Panc1 (cell line): ENCODE results near the gene NUP153. TPM values are rescaled to one million over a fixed set of nuclear protein-coding genes. Genes with fewer than 3 reads are reported as not detected.

Source experiments
- ATAC-seq: fragments of 200-7000 bp; cut with Tn5 transposase; 2 replicates; pipeline ENCODE4 v1.9.1; 2020; ENCODE audit warnings: mild to moderate bottlenecking, moderate library complexity
- BruUV-seq: library from RNA; stranded (reverse); fragments of 400-500 nt; replicated peaks from 2 replicates; lab custom pipeline; 2021; lab: Mats Ljungman, UMichigan
- CTCF ChIA-PET: fragments of 300-600 bp; sonication (Branson Sonifier 250); formaldehyde crosslinking; loops from one replicate; lab custom pipeline; 2022; ENCODE audit warnings: antibody characterized with exemption; lab: Charles Lee
- POLR2A ChIA-PET: fragments of 300-600 bp; sonication (Branson Sonifier 250); formaldehyde crosslinking; loops from one replicate; lab custom pipeline; 2022; ENCODE audit warnings: antibody characterized with exemption; lab: Charles Lee
- DNase-seq: peaks from one replicate; pipeline ENCODE4 v3.0.0-alpha.2; 2010; ENCODE audit warnings: low read depth, low spot score
- H3K27ac ChIP-seq: 2 replicates; pipeline ENCODE4 v1.5.1; 2011; ENCODE audit warnings: mild to moderate bottlenecking, low read length, inconsistent platforms
- H3K27me3 ChIP-seq: fragments of 200-500 bp; sonication (Bioruptor generic); 2 replicates; pipeline ENCODE4 v1.6.0; 2014; ENCODE audit warnings: low read length, inconsistent platforms; ENCODE audit not compliant: control insufficient read depth, insufficient read depth
- H3K36me3 ChIP-seq: fragments of 200-500 bp; sonication (Bioruptor generic); 2 replicates; pipeline ENCODE4 v1.5.1; 2014; ENCODE audit warnings: inconsistent platforms, mild to moderate bottlenecking, low read length, moderate library complexity; ENCODE audit not compliant: control insufficient read depth, insufficient read depth
- H3K4me1 ChIP-seq: 2 replicates; pipeline ENCODE4 v1.5.1; 2011; ENCODE audit warnings: inconsistent platforms, mild to moderate bottlenecking, low read length, moderate library complexity; ENCODE audit not compliant: control insufficient read depth, insufficient read depth
- H3K4me3 ChIP-seq, 2 experiments: 2 replicates each; pipeline ENCODE4 v1.5.1; 2011 to 2012; ENCODE audit warnings: low read depth in 2 of 2, low read length in 2 of 2, mild to moderate bottlenecking in 2 of 2, inconsistent platforms in 1 of 2, moderate library complexity in 1 of 2
- H3K9me3 ChIP-seq: fragments of 200-500 bp; sonication (Bioruptor generic); 2 replicates; pipeline ENCODE4 v1.5.1; 2014; ENCODE audit warnings: low read depth, mild to moderate bottlenecking, inconsistent platforms, low read length, moderate library complexity; ENCODE audit not compliant: control insufficient read depth, insufficient read depth
- CTCF ChIP-seq: fragments of 450-650 bp; IDR thresholded peaks from 2 replicates; pipeline ENCODE4 v1.5.1; 2017; ENCODE audit warnings: mild to moderate bottlenecking
- POLR2AphosphoS5 ChIP-seq: IDR thresholded peaks from 2 replicates; pipeline ENCODE4 v1.6.1; 2012; ENCODE audit warnings: mild to moderate bottlenecking, low read depth, low read length, moderate library complexity
- SIN3A ChIP-seq: IDR thresholded peaks from 2 replicates; pipeline ENCODE4 v1.6.1; 2012; ENCODE audit warnings: low read depth, mild to moderate bottlenecking, low read length, moderate library complexity, borderline replicate concordance; ENCODE audit not compliant: insufficient read depth
- TCF7L2 ChIP-seq: IDR thresholded peaks from 2 replicates; pipeline ENCODE4 v1.6.1; 2011; ENCODE audit warnings: mild to moderate bottlenecking, low read depth, low read length, inconsistent platforms
- in situ Hi-C: cut with HindIII; loops from 2 replicates; pipeline ENCODE4 v1.10.0; 2016; ENCODE audit warnings: low sequenced_read_pairs, low pct_unique_long_range_greater_than_20kb
- intact Hi-C: fragments of 100-400 bp; cut with micrococcal nuclease; formaldehyde crosslinking; loops from one replicate; pipeline ENCODE4 v1.10.0; 2022; ENCODE audit not compliant: unreplicated experiment
- total RNA-seq: library from RNA; stranded (reverse); gene quantifications from one replicate; pipeline ENCODE4 v1.2.1, GENCODE V29; 2021; ENCODE audit not compliant: unreplicated experiment
- TF ChIP-seq, protein P1 (sequence below), 2 experiments: IDR thresholded peaks; 2 replicates each; pipeline ENCODE4 v1.6.1; 2011 to 2012; ENCODE audit warnings: low read depth in 2 of 2, control low read depth in 1 of 2, low read length in 1 of 2, mild to moderate bottlenecking in 1 of 2, moderate library complexity in 1 of 2; ENCODE audit not compliant: insufficient read depth in 1 of 2

NUP153 gene
- total RNA-seq, 1 experiment from 2014 or later: 62.0 TPM

DNA sequence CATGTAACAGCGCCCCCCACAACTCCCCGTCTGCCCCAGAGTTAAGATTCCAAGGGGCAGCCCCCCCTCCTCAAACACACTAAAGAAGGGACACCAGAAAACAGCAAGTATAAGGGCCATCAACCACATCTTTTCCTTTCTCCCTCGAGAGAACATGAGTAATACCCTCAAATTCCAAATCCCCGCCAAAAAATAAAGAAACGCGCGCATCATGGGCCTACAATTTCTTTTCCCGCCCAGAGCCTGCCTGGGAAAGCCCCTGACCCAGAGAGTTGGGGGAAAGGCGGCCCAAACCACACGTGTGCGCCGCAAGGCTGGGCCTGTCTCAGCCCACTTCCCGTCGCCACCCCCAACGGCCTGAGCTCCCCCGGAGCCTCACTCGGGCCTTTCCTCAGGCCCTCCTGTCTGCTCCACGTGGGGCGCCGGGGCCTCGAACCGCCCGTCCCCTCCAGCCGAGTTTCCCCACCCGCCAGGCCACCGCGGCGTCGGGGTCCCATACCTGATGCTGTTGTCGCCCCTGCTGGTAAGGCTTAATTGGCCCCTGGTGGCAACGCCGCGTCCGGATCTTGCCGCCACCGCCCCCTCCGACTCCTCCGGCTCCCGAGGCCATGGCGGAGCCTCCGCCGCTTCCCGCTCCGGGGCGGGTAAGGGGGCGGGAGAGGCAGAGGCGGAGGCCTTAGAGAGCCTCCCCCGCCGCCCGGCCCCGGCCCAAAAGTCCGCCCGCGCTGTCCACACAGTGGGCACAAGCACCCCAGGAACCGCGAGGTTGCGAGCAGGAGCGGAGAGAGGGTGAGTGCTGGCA is 746 bp downstream of the NUP153 start:
- CTCF ChIA-PET: interaction anchor here (0.6 kb wide), 1 partner anchor 383 kb away, joined by 7 read pairs; no protein-coding TSS in a partner anchor
- BruUV-seq: no TSS peak
- in situ Hi-C loops: no loop called here

DNA sequence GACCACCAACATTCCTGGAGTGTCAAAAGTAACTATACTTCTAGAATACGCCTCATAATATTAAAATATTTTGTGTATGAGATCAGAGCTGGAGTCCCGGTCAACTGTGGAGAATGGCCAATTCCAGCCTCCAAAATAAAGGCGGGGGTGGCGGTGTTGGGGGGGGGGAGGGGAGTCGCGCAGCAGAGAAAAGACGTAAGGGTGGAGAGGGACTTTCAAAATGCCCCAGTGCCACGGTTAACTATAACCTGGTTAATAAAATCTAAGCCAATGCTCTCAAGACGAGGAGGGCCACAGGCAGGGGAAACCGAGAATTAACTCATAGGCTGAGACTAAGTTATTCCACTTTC is 1.3 kb downstream of the NUP153 start:
- intact Hi-C loops: no loop called here
- CTCF ChIA-PET: no interaction called here
- ATAC-seq (peak; percentile 20), DNase-seq (no peak)
- H3K36me3 ChIP-seq: no peaks in the 10 kb centered on the region; the same call in 1 of the 2 replicates
- peak overlapping the region; percentile 88 to 90 for H3K4me3 ChIP-seq
- in situ Hi-C loops: no loop called here
- H3K27me3 ChIP-seq: no peaks in the 10 kb centered on the region
- TF ChIP-seq POLR2AphosphoS5 (no peak), CTCF (no peak), TCF7L2 (no peak), SIN3A (no peak)
- TF ChIP-seq, protein P1, sequence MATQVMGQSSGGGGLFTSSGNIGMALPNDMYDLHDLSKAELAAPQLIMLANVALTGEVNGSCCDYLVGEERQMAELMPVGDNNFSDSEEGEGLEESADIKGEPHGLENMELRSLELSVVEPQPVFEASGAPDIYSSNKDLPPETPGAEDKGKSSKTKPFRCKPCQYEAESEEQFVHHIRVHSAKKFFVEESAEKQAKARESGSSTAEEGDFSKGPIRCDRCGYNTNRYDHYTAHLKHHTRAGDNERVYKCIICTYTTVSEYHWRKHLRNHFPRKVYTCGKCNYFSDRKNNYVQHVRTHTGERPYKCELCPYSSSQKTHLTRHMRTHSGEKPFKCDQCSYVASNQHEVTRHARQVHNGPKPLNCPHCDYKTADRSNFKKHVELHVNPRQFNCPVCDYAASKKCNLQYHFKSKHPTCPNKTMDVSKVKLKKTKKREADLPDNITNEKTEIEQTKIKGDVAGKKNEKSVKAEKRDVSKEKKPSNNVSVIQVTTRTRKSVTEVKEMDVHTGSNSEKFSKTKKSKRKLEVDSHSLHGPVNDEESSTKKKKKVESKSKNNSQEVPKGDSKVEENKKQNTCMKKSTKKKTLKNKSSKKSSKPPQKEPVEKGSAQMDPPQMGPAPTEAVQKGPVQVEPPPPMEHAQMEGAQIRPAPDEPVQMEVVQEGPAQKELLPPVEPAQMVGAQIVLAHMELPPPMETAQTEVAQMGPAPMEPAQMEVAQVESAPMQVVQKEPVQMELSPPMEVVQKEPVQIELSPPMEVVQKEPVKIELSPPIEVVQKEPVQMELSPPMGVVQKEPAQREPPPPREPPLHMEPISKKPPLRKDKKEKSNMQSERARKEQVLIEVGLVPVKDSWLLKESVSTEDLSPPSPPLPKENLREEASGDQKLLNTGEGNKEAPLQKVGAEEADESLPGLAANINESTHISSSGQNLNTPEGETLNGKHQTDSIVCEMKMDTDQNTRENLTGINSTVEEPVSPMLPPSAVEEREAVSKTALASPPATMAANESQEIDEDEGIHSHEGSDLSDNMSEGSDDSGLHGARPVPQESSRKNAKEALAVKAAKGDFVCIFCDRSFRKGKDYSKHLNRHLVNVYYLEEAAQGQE (IDR thresholded peaks at IDR 0.05; ENCODE audit: insufficient read depth in 1 of 2, low read depth in 2 of 2, low read length in 1 of 2): no peak
- no TSS peak for BruUV-seq
- peak overlapping the region; percentile 95 for H3K27ac ChIP-seq
- H3K4me1 ChIP-seq: peaks cover 25% of the 10 kb centered on the region
- H3K9me3 ChIP-seq: no peaks in the 10 kb centered on the region
- POLR2A ChIA-PET: interaction anchor here (0.6 to 0.9 kb wide), 3 partner anchors 41 to 301 kb away, joined by 4 to 6 read pairs (median 5); partner anchors contain the start of gene FAM8A1

More for the DNA sequence above, 746 bp downstream of the NUP153 start:
- H3K27me3 ChIP-seq: no peaks in the 10 kb centered on the region
- no peak for DNase-seq
- no peaks in the 10 kb centered on the region; the same call in 1 of the 2 replicates for H3K36me3 ChIP-seq
- TF ChIP-seq CTCF: peak; percentile 46; the same call in 1 of the 2 replicates
- TF ChIP-seq, protein P1 (IDR thresholded peaks at IDR 0.05; ENCODE audit: insufficient read depth in 1 of 2, low read depth in 2 of 2, low read length in 1 of 2): no peak
- TF ChIP-seq SIN3A: 0 out of 2 replicates have a peak, but pooled peaks have one; percentile 70
- TF ChIP-seq POLR2AphosphoS5: no peak
- H3K9me3 ChIP-seq: no peaks in the 10 kb centered on the region
- peaks cover 23% of the 10 kb centered on the region for H3K4me1 ChIP-seq
- peak overlapping the region; percentile 95 for H3K27ac ChIP-seq
- peak; percentile 79 for ATAC-seq
- H3K4me3 ChIP-seq: peak overlapping the region; percentile 88 to 90
- POLR2A ChIA-PET: interaction anchor here (0.7 to 0.9 kb wide), 2 partner anchors 41 to 106 kb away, joined by 4 to 6 read pairs; partner anchors contain the start of gene FAM8A1
- intact Hi-C loops: no loop called here
